ENCODE measurements around the gene PXN. TPM values are rescaled to one million over a fixed set of nuclear protein-coding genes. Genes with fewer than 3 reads are reported as not detected.

The PXN gene
- total RNA-seq, 2 experiments from 2014 or later: 74.5 to 104 TPM

DNA sequence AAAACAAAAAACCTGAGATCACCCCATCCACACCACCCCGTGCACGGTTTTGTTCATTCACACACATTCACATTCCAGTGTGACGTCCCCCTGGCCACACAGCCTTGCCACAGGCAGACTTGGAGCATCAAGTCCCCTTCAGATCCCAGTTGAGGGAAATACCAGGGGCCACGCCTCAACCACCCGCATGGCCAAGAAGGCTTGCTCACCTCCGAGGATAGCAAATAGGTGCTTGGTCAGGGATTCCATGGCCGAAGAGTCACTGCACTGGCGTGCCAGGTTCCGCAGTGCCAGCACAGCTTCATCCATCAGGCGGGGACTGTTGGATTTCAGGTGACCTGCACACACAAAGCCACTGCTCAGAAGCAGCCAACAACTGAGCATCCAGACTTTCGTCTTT, 90.0 kb downstream of the PXN start:
- ChIA-PET CTCF (interaction anchor here (0.6 to 1.4 kb wide), 4 partner anchors 10 to 26 kb away, joined by 3 to 5 read pairs (median 4); no protein-coding TSS in a partner anchor), POLR2A (interaction anchor here (0.6 to 1.7 kb wide), 2 partner anchors 26 to 115 kb away, joined by 3 to 5 read pairs; partner anchors contain the start of gene RPLP0)
- H3K36me3 Mint-ChIP-seq (ENCODE audit: low read depth): peaks cover 67% of the 10 kb centered on the region
- H3K9me3 Mint-ChIP-seq (ENCODE audit: low read depth): no peaks in the 10 kb centered on the region
- no peak overlapping the region for H3K27ac Mint-ChIP-seq
- no peaks in the 10 kb centered on the region for H3K4me1 Mint-ChIP-seq
- ATAC-seq (no peak), DNase-seq (no peak)
- intact Hi-C loops (cut with DNase I, micrococcal nuclease): no loop called here
- H3K4me3 Mint-ChIP-seq: no peak overlapping the region
- no peaks in the 10 kb centered on the region for H3K27me3 Mint-ChIP-seq

DNA sequence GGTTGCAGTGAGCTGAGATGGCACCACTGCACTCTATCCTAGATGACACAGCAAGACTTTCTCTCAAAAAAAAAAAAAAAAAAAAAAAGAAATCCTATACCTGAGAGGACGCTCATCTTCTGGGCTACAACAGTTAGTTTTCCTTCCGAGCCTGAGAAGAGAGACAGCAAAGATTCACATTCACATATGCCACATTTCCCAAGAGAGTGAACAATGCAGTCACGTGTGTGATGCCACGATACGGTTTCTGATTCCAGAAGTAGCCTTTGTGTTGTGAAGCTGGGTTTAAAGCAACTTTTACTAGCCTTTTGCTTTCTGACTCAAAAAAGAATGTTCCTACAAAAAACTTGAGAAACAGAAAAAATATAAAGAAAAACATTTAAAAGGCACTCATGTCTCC, 90.5 kb downstream of the PXN start:
- no peaks in the 10 kb centered on the region for H3K4me1 Mint-ChIP-seq
- no peak overlapping the region for H3K27ac Mint-ChIP-seq
- intact Hi-C loops (cut with DNase I, micrococcal nuclease): no loop called here
- ATAC-seq (no peak), DNase-seq (no peak)
- H3K4me3 Mint-ChIP-seq: no peak overlapping the region
- CTCF ChIA-PET: interaction anchor here (1.4 kb wide), 1 partner anchor 16 kb away, joined by 4 read pairs; no protein-coding TSS in a partner anchor
- H3K36me3 Mint-ChIP-seq (ENCODE audit: low read depth): peaks cover 68% of the 10 kb centered on the region
- no peaks in the 10 kb centered on the region for H3K27me3 Mint-ChIP-seq
- POLR2A ChIA-PET: interaction anchor here (1.7 kb wide), 1 partner anchor 26 kb away, joined by 5 read pairs; the partner anchor contains the start of gene RPLP0
- H3K9me3 Mint-ChIP-seq (ENCODE audit: low read depth): no peaks in the 10 kb centered on the region

DNA sequence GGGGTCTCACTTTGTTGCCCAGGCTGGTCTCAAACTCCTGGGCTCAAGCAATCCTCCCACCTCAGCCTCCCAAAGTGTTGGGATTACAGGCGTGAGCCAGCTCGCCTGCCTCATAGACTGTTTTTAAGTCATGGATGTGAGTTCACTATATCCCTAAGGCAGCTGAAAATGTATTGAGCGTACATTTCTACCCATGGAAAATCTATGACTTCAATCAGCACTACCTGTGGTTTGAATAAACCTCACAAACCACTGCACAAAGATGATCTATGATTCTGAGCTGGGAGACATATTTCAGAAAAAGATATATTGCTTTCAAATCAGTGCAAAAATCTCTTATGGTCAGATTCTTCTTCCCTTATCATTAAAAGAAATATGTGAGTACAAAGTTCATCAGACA, 93.5 kb downstream of the PXN start:
- H3K4me1 Mint-ChIP-seq: no peaks in the 10 kb centered on the region
- H3K9me3 Mint-ChIP-seq (ENCODE audit: low read depth): no peaks in the 10 kb centered on the region
- CTCF ChIA-PET: interaction anchor here (0.6 to 1.2 kb wide), 3 partner anchors 11 to 61 kb away, joined by 3 to 4 read pairs (median 3); no protein-coding TSS in a partner anchor
- H3K27ac Mint-ChIP-seq: no peak overlapping the region
- H3K27me3 Mint-ChIP-seq: no peaks in the 10 kb centered on the region
- DNase-seq: no peak
- H3K4me3 Mint-ChIP-seq: no peak overlapping the region
- peak; percentile 33 for ATAC-seq
- H3K36me3 Mint-ChIP-seq (ENCODE audit: low read depth): peaks cover 63% of the 10 kb centered on the region
- POLR2A ChIA-PET: interaction anchor here (0.6 kb wide), 1 partner anchor 22 kb away, joined by 4 read pairs; no protein-coding TSS in a partner anchor
- intact Hi-C loops (cut with DNase I, micrococcal nuclease): loop anchor here in 1 of 2 experiments (5.0 kb wide), 1 partner anchor 35 kb away; no protein-coding TSS in a partner anchor

DNA sequence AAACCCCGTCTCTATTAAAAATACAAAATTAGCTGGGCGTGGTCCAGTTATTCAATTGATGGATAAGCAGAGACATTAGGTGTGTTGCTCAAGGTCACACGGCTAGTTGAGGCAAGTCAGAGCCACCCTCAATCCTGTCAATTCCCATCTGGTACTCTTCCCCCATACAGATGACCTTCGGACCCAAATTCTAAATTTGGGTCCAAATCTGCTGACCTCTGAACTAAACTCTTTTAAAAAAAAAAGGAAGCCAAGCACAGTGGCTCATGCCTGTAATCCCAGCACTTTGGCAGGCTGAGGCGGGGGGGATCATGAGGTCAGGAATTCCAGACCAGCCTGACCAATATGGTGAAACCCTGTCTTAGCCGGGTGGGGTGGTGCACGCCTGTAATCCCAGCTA, 94.9 kb downstream of the PXN start:
- ChIA-PET CTCF (interaction anchor here (1.1 kb wide), 1 partner anchor 28 kb away, joined by 4 read pairs; no protein-coding TSS in a partner anchor), POLR2A (no interaction called here)
- Mint-ChIP-seq H3K4me3 (no peak overlapping the region), H3K9me3 (ENCODE audit: low read depth) (no peaks in the 10 kb centered on the region), H3K4me1 (no peaks in the 10 kb centered on the region), H3K27me3 (no peaks in the 10 kb centered on the region), H3K36me3 (ENCODE audit: low read depth) (peaks cover 50% of the 10 kb centered on the region), H3K27ac (no peak overlapping the region)
- no peak for ATAC-seq
- intact Hi-C loops (cut with DNase I, micrococcal nuclease): loop anchor here in 1 of 2 experiments (5.0 kb wide), 1 partner anchor 33 kb away; no protein-coding TSS in a partner anchor
- DNase-seq: no peak

DNA sequence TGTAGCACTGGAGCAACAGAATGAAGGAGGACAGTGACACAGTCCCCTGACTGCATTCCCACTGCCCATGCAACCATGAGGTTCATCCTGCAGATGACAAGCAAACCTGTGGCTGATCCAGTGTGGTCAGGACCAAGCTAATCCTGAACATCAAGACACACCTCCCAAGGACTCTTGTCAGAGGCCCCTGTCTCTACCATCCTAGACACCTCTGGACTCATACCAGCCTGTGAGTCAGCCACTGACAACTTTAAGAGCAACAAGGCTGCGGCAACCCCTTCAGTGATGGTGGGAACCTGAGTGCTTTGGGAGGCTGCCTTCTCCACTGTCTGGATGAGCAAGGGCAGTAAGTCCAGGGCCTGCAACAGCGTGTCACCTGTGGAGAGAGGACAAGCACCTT, 95.6 kb downstream of the PXN start:
- peaks cover 46% of the 10 kb centered on the region for H3K36me3 Mint-ChIP-seq (ENCODE audit: low read depth)

DNA sequence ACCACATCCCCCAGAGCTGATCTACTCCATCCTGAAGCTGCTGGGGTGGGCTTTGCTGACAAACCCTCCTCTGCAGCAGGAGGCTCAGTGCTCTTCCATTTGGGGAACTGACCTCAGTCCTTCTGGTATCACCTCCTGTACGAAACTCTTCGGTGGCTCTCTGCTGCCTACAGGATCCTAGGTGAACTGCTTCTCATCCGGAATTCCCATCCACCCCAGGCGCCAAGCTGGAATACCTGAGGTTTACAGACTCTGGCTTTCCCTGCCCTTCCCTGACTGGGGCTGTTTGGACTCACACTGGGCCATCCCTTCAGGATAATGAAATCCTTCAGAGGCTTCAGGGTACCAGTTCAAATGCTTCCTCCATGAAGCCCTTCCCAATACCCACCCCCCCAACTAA, 97.2 kb downstream of the PXN start:
- Mint-ChIP-seq H3K4me3 (no peak overlapping the region), H3K27me3 (no peaks in the 10 kb centered on the region), H3K36me3 (ENCODE audit: low read depth) (peaks cover 46% of the 10 kb centered on the region), H3K27ac (no peak overlapping the region), H3K4me1 (no peaks in the 10 kb centered on the region), H3K9me3 (ENCODE audit: low read depth) (no peaks in the 10 kb centered on the region)
- ATAC-seq (no peak), DNase-seq (no peak)
- POLR2A ChIA-PET: no interaction called here
- intact Hi-C loops (cut with DNase I, micrococcal nuclease): loop anchor here in 1 of 2 experiments (5.0 kb wide), 1 partner anchor 36 kb away; no protein-coding TSS in a partner anchor
- CTCF ChIA-PET: interaction anchor here (0.6 to 1.1 kb wide), 2 partner anchors 60 to 307 kb away, joined by 3 read pairs; no protein-coding TSS in a partner anchor

More for the DNA sequence above, 95.6 kb downstream of the PXN start:
- ChIA-PET POLR2A (interaction anchor here (0.7 kb wide), 1 partner anchor 69 kb away, joined by 4 read pairs; no protein-coding TSS in a partner anchor), CTCF (no interaction called here)
- no peak overlapping the region for H3K4me3 Mint-ChIP-seq
- ATAC-seq (no peak), DNase-seq (no peak)
- H3K9me3 Mint-ChIP-seq (ENCODE audit: low read depth): no peaks in the 10 kb centered on the region
- no peaks in the 10 kb centered on the region for H3K27me3 Mint-ChIP-seq
- H3K27ac Mint-ChIP-seq: no peak overlapping the region
- H3K4me1 Mint-ChIP-seq: no peaks in the 10 kb centered on the region
- intact Hi-C loops (cut with DNase I, micrococcal nuclease): loop anchor here (5.0 kb wide), 2 partner anchors 33 to 38 kb away; no protein-coding TSS in a partner anchor

DNA sequence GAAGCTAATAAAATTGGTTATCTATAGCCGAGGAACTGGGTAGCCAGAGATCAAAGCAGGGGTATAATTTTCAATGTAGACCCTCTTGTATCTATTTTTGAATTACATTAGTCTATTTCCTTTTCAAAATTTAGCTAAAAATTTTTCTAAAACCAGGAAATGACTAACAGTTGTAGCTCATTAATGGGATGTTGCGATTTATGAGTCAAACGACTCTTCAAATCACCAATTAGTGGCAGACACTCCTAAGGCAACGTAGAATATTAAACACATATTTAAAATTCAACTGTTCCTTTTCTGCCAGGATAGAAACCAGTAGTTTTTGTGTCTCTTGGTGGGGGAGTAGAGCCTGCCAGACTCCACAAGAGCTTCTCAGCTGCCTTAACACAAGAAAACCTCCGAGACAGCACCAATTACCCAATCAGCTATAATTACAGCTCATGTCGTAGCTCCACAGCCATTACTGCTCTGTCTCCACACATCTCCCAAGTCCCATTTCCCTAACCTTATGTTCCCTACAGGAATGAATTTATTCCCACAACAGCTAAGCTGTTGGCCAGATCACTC, 97.9 kb downstream of the PXN start:
- H3K4me1 Mint-ChIP-seq: no peaks in the 10 kb centered on the region
- no peaks in the 10 kb centered on the region for H3K9me3 Mint-ChIP-seq (ENCODE audit: low read depth)
- ATAC-seq (no peak), DNase-seq (no peak)
- H3K36me3 Mint-ChIP-seq (ENCODE audit: low read depth): peaks cover 45% of the 10 kb centered on the region
- no peaks in the 10 kb centered on the region for H3K27me3 Mint-ChIP-seq
- intact Hi-C loops (cut with DNase I, micrococcal nuclease): loop anchor here in 1 of 2 experiments (5.0 kb wide), 1 partner anchor 35 kb away; no protein-coding TSS in a partner anchor
- POLR2A ChIA-PET: no interaction called here
- H3K27ac Mint-ChIP-seq: no peak overlapping the region
- no peak overlapping the region for H3K4me3 Mint-ChIP-seq
- CTCF ChIA-PET: interaction anchor here (1.0 to 1.1 kb wide), 2 partner anchors 61 to 120 kb away, joined by 3 read pairs; no protein-coding TSS in a partner anchor

DNA sequence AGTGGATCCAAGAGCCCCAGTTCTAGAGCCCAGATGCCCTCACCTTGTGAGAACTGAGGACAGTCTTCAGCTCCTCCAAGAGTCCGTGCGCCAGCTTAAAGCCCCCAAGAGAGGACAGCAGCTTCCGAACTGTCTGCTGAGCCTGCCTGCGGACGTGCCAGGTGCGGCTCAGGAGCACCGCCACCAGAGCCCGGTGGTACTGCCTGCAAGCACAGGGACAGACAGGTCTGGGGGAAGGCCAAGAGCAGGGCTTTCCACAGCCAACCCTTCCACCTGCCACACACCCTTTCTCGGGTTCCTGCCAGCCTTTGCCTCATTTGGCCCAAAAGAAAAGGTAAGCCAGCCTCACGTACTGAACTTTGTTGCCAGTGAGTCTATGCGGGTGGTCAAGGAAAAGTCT, 101.2 kb downstream of the PXN start:
- POLR2A ChIA-PET: no interaction called here
- no peaks in the 10 kb centered on the region for H3K27me3 Mint-ChIP-seq
- CTCF ChIA-PET: no interaction called here
- peaks cover 60% of the 10 kb centered on the region for H3K36me3 Mint-ChIP-seq (ENCODE audit: low read depth)
- H3K27ac Mint-ChIP-seq: no peak overlapping the region
- DNase-seq (no peak), ATAC-seq (no peak)
- no peak overlapping the region for H3K4me3 Mint-ChIP-seq
- intact Hi-C loops (cut with DNase I, micrococcal nuclease): no loop called here
- H3K9me3 Mint-ChIP-seq (ENCODE audit: low read depth): no peaks in the 10 kb centered on the region
- H3K4me1 Mint-ChIP-seq: no peaks in the 10 kb centered on the region

DNA sequence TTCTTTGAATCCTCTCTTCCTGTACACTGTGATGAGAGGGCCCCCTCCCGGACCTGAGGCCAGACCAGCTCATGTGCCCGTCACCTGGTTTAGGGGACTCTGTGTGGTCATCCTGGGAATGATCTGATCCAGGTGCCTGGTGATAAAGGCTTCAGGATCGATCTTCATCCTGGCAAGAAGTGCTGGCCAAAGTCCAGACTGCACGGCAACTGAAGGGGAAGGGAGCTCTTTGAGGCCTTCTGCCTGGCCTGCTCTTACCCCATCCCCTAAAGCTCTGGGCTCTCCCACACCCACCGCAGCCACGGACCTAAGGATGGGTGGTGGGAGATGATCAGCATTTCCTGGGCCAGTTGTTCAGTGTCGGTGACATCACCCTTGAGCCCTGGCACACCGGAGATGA, 102.8 kb downstream of the PXN start:
- no peaks in the 10 kb centered on the region for H3K9me3 Mint-ChIP-seq (ENCODE audit: low read depth)
- POLR2A ChIA-PET: no interaction called here

DNA sequence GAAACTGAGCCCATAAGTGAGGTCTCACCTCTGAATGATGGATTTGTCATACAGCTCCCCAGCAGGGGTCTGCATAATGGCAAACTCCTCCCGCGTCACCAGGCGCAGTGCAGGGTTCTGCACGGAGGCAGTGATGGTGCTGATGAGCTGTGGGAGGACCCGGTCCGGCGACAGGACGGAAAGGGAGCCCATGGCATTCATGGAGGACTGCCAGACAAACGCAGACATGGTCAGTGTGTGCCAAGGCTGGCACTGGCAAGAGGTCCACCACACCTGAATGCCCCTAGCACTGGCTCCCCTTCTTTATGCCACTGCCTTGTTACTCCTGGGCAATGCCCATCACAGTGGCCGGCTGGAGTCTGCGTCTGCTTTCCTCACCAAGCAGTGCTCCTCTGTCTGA, 103.7 kb downstream of the PXN start:
- Mint-ChIP-seq H3K36me3 (ENCODE audit: low read depth) (peaks cover 67% of the 10 kb centered on the region), H3K27ac (no peak overlapping the region), H3K27me3 (no peaks in the 10 kb centered on the region), H3K9me3 (ENCODE audit: low read depth) (no peaks in the 10 kb centered on the region), H3K4me1 (no peaks in the 10 kb centered on the region), H3K4me3 (no peak overlapping the region)
- ATAC-seq (no peak), DNase-seq (no peak)
- POLR2A ChIA-PET: interaction anchor here (0.6 kb wide), 1 partner anchor 481 kb away, joined by 3 read pairs; no protein-coding TSS in a partner anchor
- CTCF ChIA-PET: interaction anchor here (0.5 to 1.5 kb wide), 3 partner anchors 11 to 17 kb away, joined by 3 to 7 read pairs (median 4); no protein-coding TSS in a partner anchor
- intact Hi-C loops (cut with DNase I, micrococcal nuclease): no loop called here

More for the DNA sequence above, 102.8 kb downstream of the PXN start:
- no peaks in the 10 kb centered on the region for H3K4me1 Mint-ChIP-seq
- no peak overlapping the region for H3K27ac Mint-ChIP-seq
- intact Hi-C loops (cut with DNase I, micrococcal nuclease): no loop called here
- no peak for ATAC-seq
- no peak overlapping the region for H3K4me3 Mint-ChIP-seq
- no peak for DNase-seq
- CTCF ChIA-PET: interaction anchor here (0.6 kb wide), 1 partner anchor 13 kb away, joined by 3 read pairs; no protein-coding TSS in a partner anchor
- H3K36me3 Mint-ChIP-seq (ENCODE audit: low read depth): peaks cover 60% of the 10 kb centered on the region
- H3K27me3 Mint-ChIP-seq: no peaks in the 10 kb centered on the region

Data from activated CD4-positive, alpha-beta T cell treated with anti-CD3 and anti-CD28 coated beads for 36 hours (primary cell).